T47D (cell line): ENCODE results near the gene FZD4.
"Not testable (repeated sequence)": the region's sequence is repeated elsewhere in the genome, so short reads cannot be mapped to it uniquely, and the experiment has no call there.

ENCODE experiments used
- DNase-seq, 2 experiments: peaks; one replicate each; pipeline versions ENCODE4 v3.0.0 to v3.0.0-alpha.2; 2011 to 2012; ENCODE audit warnings: low read depth in 1 of 2, low spot score in 1 of 2
- JUND ChIP-seq: IDR thresholded peaks from 2 replicates; pipeline ENCODE4 v1.6.1; 2012; ENCODE audit warnings: low read depth
- in situ Hi-C: cut with HindIII; loops from 2 replicates; pipeline ENCODE4 v1.10.0; 2016; ENCODE audit warnings: low sequenced_read_pairs, low pct_unique_long_range_greater_than_20kb

FZD4 gene

GRCh38 chr11:86956905-86957195 lies 1.7 kb upstream of the FZD4 start:
- in situ Hi-C loops: no loop called here
- DNase-seq: no peak
- no peak for TF ChIP-seq JUND

GRCh38 chr11:86955111-86955360 lies 159 bp downstream of the FZD4 start:
- DNase-seq: no peak
- in situ Hi-C loops: no loop called here
- no peak for TF ChIP-seq JUND

- TF ChIP-seq JUND: no peak
- in situ Hi-C loops: no loop called here
- peak in 1 of 2 experiments; percentile 36 for DNase-seq
These were observed 705 bp downstream of the FZD4 start for GRCh38 chr11:86954269-86955110.

- TF ChIP-seq JUND: no peak
- in situ Hi-C loops: no loop called here
- peak in 1 of 2 experiments; percentile 58 for DNase-seq
These were observed 2.8 kb downstream of the FZD4 start for GRCh38 chr11:86952221-86952875.

- DNase-seq: no peak
- no peak for TF ChIP-seq JUND
- in situ Hi-C loops: no loop called here
These were observed 3.5 kb downstream of the FZD4 start for GRCh38 chr11:86951706-86952105.

GRCh38 chr11:86950661-86950995 lies 4.6 kb downstream of the FZD4 start:
- TF ChIP-seq JUND: no peak
- in situ Hi-C loops: no loop called here
- no peak for DNase-seq

GRCh38 chr11:86949995-86950660 lies 5.1 kb downstream of the FZD4 start:
- no peak for TF ChIP-seq JUND
- DNase-seq: no peak
- in situ Hi-C loops: no loop called here

GRCh38 chr11:86948733-86949132 lies 6.5 kb downstream of the FZD4 start:
- TF ChIP-seq JUND: no peak
- in situ Hi-C loops: no loop called here
- DNase-seq: no peak

GRCh38 chr11:86947541-86947940 lies 7.7 kb downstream of the FZD4 start:
- no peak for DNase-seq
- in situ Hi-C loops: no loop called here

GRCh38 chr11:86943505-86943904 lies 11.7 kb downstream of the FZD4 start:
- in situ Hi-C loops, DNase-seq: not testable (repeated sequence)

More at GRCh38 chr11:86947541-86947940, 7.7 kb downstream of the FZD4 start:
- TF ChIP-seq JUND: no peak

GRCh38 chr11:86941871-86942599 lies 13.2 kb downstream of the FZD4 start:
- DNase-seq: peak in 1 of 2 experiments; percentile 36
- in situ Hi-C loops: no loop called here
- TF ChIP-seq JUND: no peak

- TF ChIP-seq JUND: no peak
- in situ Hi-C loops: no loop called here
- DNase-seq: no peak
These were observed 13.9 kb downstream of the FZD4 start for GRCh38 chr11:86941077-86941870.
